Sciatic nerve (tissue), 2 donors: ENCODE results near the gene KAT14. TPM values are rescaled to one million over a fixed set of nuclear protein-coding genes. Genes with fewer than 3 reads are reported as not detected.
"Not testable (repeated sequence)": the region's sequence is repeated elsewhere in the genome, so short reads cannot be mapped to it uniquely, and the experiment has no call there.

Experiments
- ATAC-seq: fragments of 200-7000 bp; cut with Tn5 transposase; one replicate; pipeline ENCODE4 v1.9.1; 2020; ENCODE audit warnings: mild to moderate bottlenecking, moderate library complexity
- DNase-seq: peaks from one replicate; pipeline ENCODE4 v3.0.0-alpha.2; 2020; ENCODE audit warnings: low spot score
- intact Hi-C: fragments of 100-400 bp; cut with DNase I; formaldehyde crosslinking; loops from one replicate; pipeline ENCODE4 v1.14.2; 2022
- total RNA-seq: library from RNA; stranded (reverse); fragmentation: NEBNext Ultra II Directional; extraction: Animal tissue kit (Norgen Biotek cat#: 25700); gene quantifications from one replicate; pipeline ENCODE4 v1.2.1, GENCODE V29; 2021
- donor health status: DM: no; HTN: no; CAD: no.
- donor health status: DM: no; HTN: no; CAD: no.

Gene KAT14
- total RNA-seq, 1 donor from 2014 or later, result 14.4 TPM

DNA sequence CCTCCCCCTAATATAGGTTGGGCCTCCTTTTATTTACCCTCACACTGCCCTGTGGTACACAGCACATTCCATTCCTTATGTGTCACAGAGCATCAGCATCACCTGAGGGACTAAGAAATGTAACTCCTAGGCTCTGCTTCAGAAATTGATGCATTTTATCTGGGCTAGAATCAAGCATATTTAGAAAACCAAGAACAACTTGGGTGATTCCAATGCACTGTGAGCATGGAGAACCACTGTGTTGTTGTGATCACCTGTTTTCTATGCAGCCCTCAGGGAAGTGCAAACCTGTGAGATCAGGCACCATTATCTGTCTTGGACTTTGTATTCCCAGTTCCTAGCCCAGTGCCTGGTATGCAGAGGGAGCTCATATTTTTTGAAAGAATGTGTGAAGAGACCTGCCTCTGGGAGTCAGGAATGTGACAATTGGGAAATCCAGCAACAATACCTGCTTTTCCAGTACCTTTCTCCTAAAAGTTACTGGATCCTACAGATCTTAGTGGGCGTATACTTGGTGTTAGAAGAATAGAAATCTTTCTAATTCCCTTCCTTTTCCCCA, 7.0 kb downstream of the KAT14 start:
- intact Hi-C loops, result no loop called here
- ATAC-seq (no peak), DNase-seq (no peak)

DNA sequence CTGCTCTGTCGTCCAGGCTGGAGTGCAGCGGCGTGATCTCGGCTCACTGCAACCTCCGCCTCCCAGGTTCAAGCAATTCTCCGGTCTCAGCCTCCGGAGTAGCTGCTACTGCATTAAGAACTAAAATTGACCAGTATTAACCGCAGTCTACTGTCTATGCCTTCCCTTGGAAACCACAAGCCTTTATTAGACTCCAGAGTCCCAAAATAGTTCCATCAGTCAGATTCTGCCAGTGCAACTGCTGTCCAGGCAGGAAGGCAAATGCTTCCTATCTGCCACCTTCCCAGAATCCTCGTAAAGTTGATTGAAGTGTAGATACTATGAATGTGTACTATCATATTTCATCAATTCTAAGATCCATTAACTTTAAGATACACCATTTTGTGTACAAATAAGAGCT, 16.7 kb downstream of the KAT14 start:
- intact Hi-C loops, result no loop called here
- ATAC-seq, result no peak

DNA sequence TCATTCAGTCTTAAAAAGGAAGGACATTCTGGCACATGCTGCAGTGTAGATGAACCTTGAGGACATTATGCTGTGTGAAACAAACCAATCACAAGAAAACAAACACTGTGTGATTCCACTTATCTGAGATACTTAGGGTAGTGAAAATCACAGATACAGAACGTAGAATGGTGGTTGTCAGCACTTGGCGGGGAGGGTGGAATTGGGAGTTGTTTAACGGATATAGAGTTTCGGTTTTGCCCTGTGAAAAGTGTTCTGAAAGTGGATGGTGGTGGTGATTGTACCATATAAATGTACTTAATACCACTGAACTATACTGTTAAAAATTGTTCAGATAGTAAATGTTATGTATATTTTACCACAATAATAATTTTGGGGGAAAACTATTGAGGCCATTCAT, 18.4 kb downstream of the KAT14 start:
- ATAC-seq (no peak), DNase-seq (no peak)
- intact Hi-C loops, result no loop called here

More for the DNA sequence above, 16.7 kb downstream of the KAT14 start:
- no peak for DNase-seq

DNA sequence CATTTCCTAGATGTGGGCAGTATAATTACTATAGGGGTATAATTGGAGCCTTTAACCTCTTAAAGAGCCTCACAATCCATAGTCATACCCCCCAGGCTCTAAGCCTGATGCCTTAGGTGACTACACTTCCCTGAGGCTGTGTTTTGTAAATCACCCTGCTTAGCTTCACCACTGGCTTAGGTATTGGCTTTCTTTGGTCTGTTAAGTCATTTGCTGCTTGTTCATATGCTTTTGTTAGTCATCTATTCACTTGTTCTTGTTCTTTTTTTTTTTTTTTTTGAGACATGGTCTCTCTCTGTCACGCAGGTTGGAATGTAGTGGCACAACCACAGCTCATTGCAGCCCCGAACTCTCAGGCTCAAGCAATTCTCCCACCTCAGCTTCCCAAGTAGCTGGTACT, 26.7 kb downstream of the KAT14 start:
- intact Hi-C loops, result no loop called here
- ATAC-seq (no peak), DNase-seq (no peak)

DNA sequence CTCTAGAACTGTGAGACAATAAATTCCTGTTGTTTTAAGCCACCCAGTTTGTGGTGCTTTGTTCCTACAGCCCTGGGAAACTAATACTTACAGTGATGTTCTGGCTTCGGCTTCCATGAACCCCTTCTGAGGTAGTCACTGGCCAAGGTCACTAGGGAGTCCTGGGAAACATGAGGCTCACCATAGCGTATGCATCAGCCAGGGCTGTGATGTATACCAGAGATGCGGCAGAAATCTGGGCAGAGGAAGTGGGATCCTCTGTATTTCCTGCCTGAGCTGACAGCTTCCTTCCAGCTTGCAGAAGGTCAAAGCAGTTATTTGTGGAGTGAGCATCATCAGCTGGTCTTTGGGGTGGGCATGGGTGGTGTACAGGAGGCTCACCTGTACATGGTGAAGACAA, 27.9 kb downstream of the KAT14 start:
- intact Hi-C loops, result no loop called here
- DNase-seq (no peak), ATAC-seq (no peak)

DNA sequence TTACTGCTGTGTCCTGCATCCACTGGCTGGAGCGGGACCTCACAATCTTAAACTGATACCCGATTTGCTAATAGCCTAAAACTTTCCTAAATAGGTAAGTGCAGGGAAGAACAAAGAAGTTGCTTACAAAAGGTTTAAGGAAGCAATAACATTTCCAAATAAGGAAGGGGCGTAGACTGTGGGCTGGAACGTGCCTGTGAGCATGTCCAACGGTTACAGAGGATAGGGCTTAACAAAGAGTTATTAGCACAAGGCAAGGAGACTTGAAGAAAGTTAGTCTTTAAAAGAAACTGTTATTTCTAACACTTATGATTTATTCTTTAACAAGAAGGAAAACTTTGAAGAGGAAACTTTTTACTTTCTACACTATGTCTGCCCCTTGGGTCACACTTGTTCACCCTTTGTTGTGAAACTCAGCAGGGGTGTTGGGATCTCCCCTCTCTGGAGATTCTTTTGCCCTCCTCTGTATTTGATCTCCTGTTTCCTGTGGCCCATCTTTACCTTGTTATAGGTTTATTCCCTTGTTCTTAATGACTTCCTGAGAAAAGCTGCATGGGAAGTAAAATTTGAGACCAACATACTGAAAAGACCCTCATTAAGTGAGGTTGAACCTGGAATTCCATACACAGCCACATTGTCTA, 28.7 kb downstream of the KAT14 start:
- DNase-seq (no peak), ATAC-seq (no peak)
- intact Hi-C loops, result no loop called here

DNA sequence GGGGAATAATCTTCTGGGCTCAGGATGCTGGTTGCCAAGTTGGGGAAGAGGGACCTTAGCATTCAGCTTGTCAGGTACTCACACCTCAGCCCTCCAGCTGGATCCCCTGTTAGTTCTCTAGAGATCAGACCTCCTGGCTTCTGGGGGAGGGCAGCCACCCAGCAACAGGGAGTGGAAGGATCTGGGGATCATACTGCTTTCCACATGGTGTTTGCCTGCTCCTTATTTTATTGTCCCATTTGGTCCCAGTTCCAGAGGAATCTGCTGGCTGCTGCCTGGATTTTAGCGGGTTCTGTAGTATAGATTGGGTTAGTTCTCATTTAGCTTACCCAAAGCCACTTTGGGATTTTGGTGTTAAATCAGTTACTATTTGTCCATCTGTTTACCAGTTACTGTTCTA, 29.3 kb downstream of the KAT14 start:
- intact Hi-C loops, result no loop called here
- ATAC-seq (no peak), DNase-seq (no peak)

DNA sequence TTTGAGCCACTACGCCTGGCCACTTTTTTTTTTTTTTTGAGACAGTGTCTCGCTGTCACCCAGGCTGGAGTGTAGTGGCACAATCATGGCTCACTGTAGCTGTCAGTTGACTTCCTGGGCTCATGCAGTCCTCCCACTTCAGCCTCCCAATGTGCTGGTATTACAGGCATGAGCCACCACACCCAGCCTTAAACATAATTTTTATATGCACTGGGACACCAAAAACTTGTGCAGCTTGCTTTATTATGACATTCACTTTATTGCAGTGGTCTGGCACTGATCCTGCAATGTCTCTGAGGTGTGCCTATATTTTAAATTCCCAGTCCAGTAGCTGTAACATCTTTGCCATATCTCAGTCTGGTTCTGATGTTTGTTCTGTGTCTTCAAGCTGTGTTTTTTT, 34.7 kb downstream of the KAT14 start:
- no peak for ATAC-seq
- intact Hi-C loops, result no loop called here
- no peak for DNase-seq

DNA sequence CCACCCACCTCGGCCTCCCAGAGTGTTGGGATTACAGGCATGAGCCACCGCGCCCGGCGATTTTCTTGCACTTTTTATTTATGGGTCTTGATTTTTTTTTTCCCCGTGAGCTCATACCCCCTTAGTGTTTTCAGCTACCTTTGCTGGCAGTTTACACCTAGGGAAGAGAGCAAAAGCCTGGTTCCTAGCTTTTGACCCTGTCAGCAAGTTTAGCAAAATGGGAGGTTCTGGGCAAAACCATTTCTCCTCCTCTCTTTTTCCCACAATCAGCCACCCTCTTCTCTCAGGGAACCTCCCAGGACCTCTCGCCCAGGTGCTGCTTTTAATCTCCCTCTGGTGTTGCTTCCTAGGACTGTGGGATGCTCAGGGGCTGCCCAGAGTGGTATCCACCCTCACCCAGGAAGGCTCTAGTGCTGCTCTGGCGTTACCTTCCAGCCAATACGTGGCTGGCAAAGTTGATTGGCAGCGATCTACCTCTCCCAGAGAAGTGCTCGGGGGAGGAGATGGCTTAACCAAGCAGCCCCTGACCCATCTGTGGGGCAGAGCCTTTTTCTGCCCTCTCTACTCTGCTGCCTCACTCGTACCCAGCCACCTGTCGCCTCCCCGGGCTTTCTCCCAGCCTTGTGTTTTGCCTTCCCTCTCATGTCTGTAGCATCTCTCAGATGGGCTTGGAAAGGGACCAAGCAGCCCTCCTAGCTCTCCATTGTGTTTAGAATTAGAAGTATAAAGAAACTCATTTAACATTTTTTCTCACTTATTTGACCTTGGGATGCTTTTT, 37.4 kb downstream of the KAT14 start:
- no peak for DNase-seq
- ATAC-seq, result no peak
- intact Hi-C loops, result no loop called here

DNA sequence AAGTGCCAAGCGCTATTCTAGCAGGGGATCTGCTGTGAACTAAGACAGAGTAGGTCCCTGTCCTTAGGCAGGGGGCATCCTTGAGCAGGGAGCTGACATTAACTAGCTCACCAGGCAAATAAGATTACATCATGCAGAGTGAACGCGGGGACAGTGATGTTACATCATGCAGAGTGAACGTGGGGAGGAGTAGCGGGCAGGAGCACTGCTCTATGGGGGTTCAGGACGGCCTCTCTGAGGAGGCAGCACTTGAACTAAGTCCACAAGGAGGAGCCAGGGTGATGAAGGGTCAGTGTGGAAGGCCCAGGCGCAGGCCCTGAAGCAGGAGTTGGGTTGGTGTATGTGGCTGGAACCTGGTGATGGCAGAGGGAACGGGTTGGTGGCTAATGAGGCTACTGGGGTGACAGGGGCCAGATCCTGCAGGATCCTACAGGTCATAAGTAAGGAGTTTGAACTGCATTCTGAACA, 38.7 kb downstream of the KAT14 start:
- intact Hi-C loops, result no loop called here
- ATAC-seq (no peak), DNase-seq (no peak)

DNA sequence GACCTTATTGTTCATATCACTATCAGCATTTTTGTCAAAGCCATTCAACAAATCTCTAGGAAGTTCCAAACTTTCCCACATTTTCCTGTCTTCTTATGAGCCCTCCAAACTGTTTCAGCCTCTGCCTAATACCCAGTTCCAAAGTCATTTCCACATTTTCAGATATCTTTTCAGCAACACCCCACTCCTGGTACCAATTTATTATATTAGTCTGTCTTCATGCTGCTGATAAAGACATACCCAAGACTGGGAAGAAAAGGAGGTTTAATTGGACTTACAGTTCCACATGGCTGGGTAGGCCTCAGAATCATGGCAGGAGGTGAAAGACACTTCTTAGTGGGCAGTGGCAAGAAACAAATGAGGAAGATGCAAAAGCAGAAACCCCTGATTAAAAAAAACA, 42.7 kb downstream of the KAT14 start:
- ATAC-seq, DNase-seq, intact Hi-C loops: not testable (repeated sequence)

DNA sequence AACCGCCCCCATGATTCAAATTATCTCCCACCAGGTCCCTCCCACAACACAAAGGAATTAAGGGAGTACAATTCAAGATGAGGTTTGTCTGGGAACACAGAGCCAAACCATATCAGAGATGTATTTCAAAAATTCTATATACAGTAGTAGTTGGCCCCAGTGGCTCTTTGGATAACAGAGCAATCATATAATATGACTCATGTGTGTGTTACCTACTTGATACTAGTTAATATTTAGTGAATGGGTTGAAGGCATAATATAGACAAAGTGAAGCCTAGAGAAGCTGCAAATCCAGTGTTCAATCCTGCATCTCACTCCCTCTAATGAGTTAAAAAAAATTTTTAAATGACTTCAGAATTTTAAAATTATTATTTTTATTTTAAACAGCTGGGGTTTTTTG, 43.2 kb downstream of the KAT14 start:
- ATAC-seq, result no peak
- intact Hi-C loops, result no loop called here
- DNase-seq, result no peak

DNA sequence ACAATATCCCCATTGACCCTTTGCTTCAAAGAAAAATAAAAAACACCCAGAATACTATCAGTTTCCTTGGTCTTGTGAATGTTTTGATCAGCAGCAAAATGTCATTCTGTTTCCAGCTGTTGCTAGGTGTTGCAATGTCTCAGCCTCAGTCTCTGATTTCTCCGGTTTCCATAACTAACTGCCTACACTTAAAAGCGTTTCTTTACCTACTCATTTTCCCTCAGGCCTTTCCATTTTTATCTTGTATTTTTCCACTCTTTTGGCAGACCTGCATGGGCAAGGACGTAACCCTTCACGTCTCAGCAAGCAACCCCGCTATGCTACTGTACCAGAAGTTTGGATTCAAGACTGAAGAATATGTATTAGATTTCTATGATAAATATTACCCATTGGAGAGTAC, 49.4 kb downstream of the KAT14 start:
- intact Hi-C loops, result no loop called here
- DNase-seq, result no peak
- ATAC-seq, result no peak

DNA sequence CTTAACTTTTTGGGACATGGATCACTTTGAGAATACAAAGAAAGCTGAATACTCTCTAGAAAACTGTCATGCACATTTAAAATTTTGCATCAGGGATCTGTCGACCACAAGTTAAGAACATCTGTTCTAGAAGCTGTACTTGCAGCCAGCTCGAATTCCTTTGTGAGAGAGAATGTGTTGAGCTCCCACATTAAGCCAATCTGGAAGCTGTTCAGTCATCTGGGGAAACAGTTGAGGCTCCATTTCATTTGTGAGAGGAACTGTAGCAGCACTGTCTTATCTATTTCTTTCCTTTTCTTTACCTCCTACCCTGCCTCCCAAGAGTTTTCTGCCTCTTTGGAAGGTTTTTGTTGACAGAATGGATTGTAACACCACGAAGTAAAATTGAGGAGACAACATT, 50.8 kb downstream of the KAT14 start:
- peak; percentile 79 for ATAC-seq
- intact Hi-C loops, result no loop called here

DNA sequence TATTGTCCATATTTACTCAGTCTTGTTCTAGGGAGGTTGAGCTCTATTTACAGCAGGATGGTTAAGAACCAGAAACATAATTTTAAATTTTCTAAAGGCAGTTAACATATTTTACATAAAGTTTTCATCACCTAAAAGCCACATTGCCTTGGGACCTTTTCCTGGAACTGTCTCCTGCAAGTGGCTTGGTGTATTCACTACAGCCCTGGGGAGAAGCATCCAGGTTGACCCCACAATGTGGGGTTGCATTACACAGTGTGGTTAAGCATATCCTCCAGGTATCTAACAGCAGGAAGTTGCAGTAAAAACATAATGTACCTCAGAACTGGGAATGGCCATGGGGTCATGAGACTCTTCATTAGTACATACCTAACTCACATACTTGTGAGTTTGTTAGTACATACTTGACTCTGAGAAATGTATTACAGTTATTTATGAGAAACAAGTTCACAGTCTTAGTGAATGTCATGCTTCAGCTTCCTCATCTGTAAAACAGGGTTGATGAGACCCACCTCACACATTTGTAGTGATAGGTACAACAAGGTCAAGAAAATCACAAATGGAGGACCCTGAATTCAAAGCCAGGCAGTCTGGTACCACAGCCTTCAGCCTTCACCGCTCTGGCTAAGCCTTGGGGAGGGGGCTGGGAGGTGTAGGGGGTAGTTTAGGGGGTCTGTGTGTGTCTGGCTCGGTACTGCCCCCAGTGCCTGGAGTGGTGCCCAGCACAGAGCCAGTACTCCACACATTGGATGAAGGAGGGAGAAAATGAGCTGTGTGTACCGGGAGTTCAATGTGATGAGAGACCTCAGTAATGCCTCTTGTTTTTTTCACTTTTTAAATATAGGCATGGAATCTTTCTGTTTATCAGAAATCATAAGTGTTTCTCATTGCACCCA, 52.9 kb downstream of the KAT14 start:
- no peak for DNase-seq
- ATAC-seq, result no peak
- intact Hi-C loops, result no loop called here

More for the DNA sequence above, 50.8 kb downstream of the KAT14 start:
- DNase-seq, result no peak

DNA sequence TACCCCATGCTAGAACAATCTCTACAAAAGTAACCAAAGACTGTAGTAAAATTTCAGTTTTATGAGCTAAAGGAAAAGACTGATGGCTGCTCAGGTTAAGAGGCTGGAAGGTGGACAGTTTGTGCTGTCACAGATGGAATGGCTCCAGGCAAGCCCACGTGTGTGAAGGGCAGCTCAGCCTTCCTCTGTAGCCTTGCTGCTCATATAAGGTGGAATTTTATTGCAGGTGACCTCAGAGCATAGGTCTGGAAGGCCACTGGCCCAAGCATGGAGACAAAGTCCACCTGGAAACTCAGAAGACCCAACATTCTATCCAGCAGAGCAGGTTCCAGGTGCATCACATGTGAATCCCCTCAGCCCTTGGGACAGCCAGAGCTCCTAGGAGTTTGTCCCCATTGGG, 53.6 kb downstream of the KAT14 start:
- intact Hi-C loops, result no loop called here
- no peak for DNase-seq
- ATAC-seq, result no peak

DNA sequence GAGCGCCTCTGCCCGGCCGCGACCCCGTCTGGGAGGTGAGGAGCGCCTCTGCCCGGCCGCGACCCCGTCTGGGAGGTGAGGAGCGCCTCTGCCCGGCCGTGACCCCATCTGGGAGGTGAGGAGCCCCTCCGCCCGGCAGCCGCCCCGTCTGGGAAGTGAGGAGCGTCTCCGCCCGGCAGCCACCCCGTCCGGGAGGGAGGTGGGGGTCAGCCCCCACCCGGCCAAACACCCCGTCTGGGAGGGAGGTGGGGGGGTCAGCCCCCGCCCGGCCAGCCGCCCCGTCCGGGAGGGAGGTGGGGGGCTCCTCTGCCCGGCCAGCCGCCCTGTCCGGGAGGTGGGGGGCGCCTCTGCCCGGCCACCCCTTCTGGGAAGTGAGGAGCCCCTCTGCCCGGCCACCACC, 56.8 kb downstream of the KAT14 start:
- DNase-seq, ATAC-seq, intact Hi-C loops: not testable (repeated sequence)

DNA sequence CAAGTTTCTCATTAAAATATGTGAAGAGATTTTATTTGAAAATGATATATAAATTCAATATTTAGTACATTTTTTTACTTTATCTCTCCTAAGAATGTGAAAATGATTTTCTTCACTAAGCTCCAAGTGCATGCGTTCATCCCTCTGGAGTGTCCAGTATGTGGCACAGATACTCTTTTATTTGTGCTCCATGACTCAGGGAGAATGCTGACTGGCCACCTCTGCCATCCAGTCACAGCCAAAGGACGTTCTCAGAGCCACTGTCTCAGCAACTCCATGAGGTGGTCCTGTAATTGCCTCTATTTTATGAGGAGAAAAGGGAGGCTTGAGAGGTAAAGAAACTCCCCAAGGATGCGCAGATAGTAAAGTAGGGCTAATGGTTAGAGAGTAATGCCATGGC, 58.3 kb downstream of the KAT14 start:
- DNase-seq (no peak), ATAC-seq (no peak)
- intact Hi-C loops, result no loop called here

DNA sequence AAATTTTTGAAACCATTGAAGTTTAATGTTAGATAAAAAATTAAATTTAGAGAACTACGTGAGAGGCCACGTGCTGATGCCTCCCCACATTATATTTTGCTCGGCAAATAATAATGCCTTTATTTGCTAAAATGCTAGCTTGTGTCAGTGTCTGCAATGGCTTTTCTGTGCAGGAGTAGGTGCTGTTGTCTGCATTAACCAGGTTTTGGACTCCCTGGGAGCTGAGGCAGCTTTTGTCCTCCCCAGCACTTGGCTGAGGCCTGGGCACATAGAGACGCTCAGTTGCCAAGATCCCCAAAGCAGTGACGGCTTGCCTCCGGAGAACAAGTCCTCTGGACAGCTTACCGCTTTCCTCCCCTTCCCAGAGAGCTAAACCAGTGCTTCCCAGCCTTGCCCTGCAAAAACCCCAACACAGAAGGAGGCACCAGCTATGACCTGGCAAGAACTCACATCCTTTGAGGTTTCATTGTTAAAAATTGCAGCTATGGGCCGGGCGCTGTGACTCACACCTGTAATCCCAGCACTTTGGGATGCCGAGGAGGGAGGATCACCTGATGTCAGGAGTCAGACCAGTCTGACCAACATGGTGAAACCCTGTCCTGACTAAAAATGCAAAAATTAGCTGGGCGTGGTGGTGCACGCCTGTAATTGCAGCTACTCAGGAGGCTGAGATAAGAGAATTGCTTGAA, 59.9 kb downstream of the KAT14 start:
- ATAC-seq (no peak), DNase-seq (no peak)
- intact Hi-C loops, result no loop called here
